ENCODE data around the gene THUMPD2.

Gene THUMPD2

GRCh38 chr2:39780825-39781600 is 2.0 kb upstream of the THUMPD2 start:
- H3K4me3 ChIP-seq (ENCODE audit: low read depth, low read length), result no peak overlapping the region
- DNase-seq (ENCODE audit: low read depth), result no peak
- TF ChIP-seq CTCF (IDR thresholded peaks at IDR 0.05; ENCODE audit: low read depth, low read length, missing control alignments), result no peak

GRCh38 chr2:39779927-39780326 is 869 bp upstream of the THUMPD2 start:
- DNase-seq (ENCODE audit: low read depth), result no peak
- no peak overlapping the region for H3K4me3 ChIP-seq (ENCODE audit: low read depth, low read length)
- TF ChIP-seq CTCF (IDR thresholded peaks at IDR 0.05; ENCODE audit: low read depth, low read length, missing control alignments), result no peak

- DNase-seq (ENCODE audit: low read depth), result no peak
- TF ChIP-seq CTCF (IDR thresholded peaks at IDR 0.05; ENCODE audit: low read depth, low read length, missing control alignments), result no peak
Measured at GRCh38 chr2:39779341-39779851, 338 bp upstream of the THUMPD2 start.

GRCh38 chr2:39778233-39778632 is 825 bp downstream of the THUMPD2 start:
- DNase-seq (ENCODE audit: low read depth), result no peak
- H3K4me3 ChIP-seq (ENCODE audit: low read depth, low read length), result peak overlapping the region; percentile 87
- no peak for TF ChIP-seq CTCF (IDR thresholded peaks at IDR 0.05; ENCODE audit: low read depth, low read length, missing control alignments)

More at GRCh38 chr2:39779341-39779851, 338 bp upstream of the THUMPD2 start:
- peak overlapping the region; percentile 87 for H3K4me3 ChIP-seq (ENCODE audit: low read depth, low read length)

DNA sequence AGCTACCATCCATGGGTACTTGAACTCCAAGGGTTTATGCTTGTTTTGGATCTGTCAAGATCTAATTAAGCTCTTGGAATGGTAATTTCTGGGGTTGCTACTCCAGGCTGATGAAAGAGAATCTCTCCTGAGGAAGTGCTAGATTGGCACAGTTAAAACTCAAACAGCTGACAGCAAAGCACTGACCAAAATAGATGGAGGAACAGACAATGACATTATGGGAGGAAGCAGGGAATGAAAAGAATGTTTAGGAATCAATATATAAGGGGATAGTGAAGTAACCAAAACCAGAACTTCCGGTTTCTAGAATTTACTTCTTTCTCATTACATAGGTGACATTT is 6.3 kb downstream of the THUMPD2 start:
- no peak overlapping the region for H3K4me3 ChIP-seq (ENCODE audit: low read depth, low read length)
- no peak for TF ChIP-seq CTCF (IDR thresholded peaks at IDR 0.05; ENCODE audit: low read depth, low read length, missing control alignments)
- no peak for DNase-seq (ENCODE audit: low read depth)

GRCh38 chr2:39772086-39772811 is 6.8 kb downstream of the THUMPD2 start:
- TF ChIP-seq CTCF (IDR thresholded peaks at IDR 0.05; ENCODE audit: low read depth, low read length, missing control alignments), result no peak
- DNase-seq (ENCODE audit: low read depth), result no peak
- H3K4me3 ChIP-seq (ENCODE audit: low read depth, low read length), result no peak overlapping the region

All from GM12864 (cell line).